ENCODE results near the gene ZSCAN21.

The ZSCAN21 gene

GRCh38 chr7:100063376-100063775, 13.8 kb downstream of the ZSCAN21 start:
- H3K4me3 ChIP-seq (ENCODE audit: low read length): no peak overlapping the region
- H3K4me1 ChIP-seq (ENCODE audit: control insufficient read depth, low read depth, low read length): no peaks in the 10 kb centered on the region
- no peaks in the 10 kb centered on the region for H3K27me3 ChIP-seq (ENCODE audit: control insufficient read depth, insufficient read depth, low read length)
- peaks cover 32% of the 10 kb centered on the region for H3K36me3 ChIP-seq (ENCODE audit: control insufficient read depth, low read depth, low read length)
- H3K27ac ChIP-seq (ENCODE audit: low read length): no peak overlapping the region
- no peaks in the 10 kb centered on the region for H3K9me3 ChIP-seq (ENCODE audit: control insufficient read depth, low read depth, low read length)
- no peak overlapping the region for H3K9ac ChIP-seq (ENCODE audit: low read length)

- Histone ChIP-seq H3K4me3 (ENCODE audit: low read length) (no peak overlapping the region), H3K36me3 (ENCODE audit: control insufficient read depth, low read depth, low read length) (peaks cover 25% of the 10 kb centered on the region), H3K4me1 (ENCODE audit: control insufficient read depth, low read depth, low read length) (no peaks in the 10 kb centered on the region), H3K9ac (ENCODE audit: low read length) (no peak overlapping the region), H3K27me3 (ENCODE audit: control insufficient read depth, insufficient read depth, low read length) (no peaks in the 10 kb centered on the region), H3K9me3 (ENCODE audit: control insufficient read depth, low read depth, low read length) (no peaks in the 10 kb centered on the region), H3K27ac (ENCODE audit: low read length) (no peak overlapping the region)
Observed at GRCh38 chr7:100064162-100064561, 14.6 kb downstream of the ZSCAN21 start.

GRCh38 chr7:100065452-100066186, 16.0 kb downstream of the ZSCAN21 start:
- H3K36me3 ChIP-seq (ENCODE audit: control insufficient read depth, low read depth, low read length): peaks cover 37% of the 10 kb centered on the region
- no peak overlapping the region for H3K27ac ChIP-seq (ENCODE audit: low read length)
- no peak overlapping the region for H3K4me3 ChIP-seq (ENCODE audit: low read length)
- peaks cover 6% of the 10 kb centered on the region for H3K9me3 ChIP-seq (ENCODE audit: control insufficient read depth, low read depth, low read length)
- no peak overlapping the region for H3K9ac ChIP-seq (ENCODE audit: low read length)
- H3K4me1 ChIP-seq (ENCODE audit: control insufficient read depth, low read depth, low read length): no peaks in the 10 kb centered on the region
- H3K27me3 ChIP-seq (ENCODE audit: control insufficient read depth, insufficient read depth, low read length): no peaks in the 10 kb centered on the region

GRCh38 chr7:100066953-100067352, 17.4 kb downstream of the ZSCAN21 start:
- Histone ChIP-seq H3K4me1 (ENCODE audit: control insufficient read depth, low read depth, low read length) (no peaks in the 10 kb centered on the region), H3K27me3 (ENCODE audit: control insufficient read depth, insufficient read depth, low read length) (no peaks in the 10 kb centered on the region), H3K36me3 (ENCODE audit: control insufficient read depth, low read depth, low read length) (peaks cover 50% of the 10 kb centered on the region), H3K9ac (ENCODE audit: low read length) (no peak overlapping the region), H3K9me3 (ENCODE audit: control insufficient read depth, low read depth, low read length) (peaks cover 19% of the 10 kb centered on the region), H3K27ac (ENCODE audit: low read length) (no peak overlapping the region), H3K4me3 (ENCODE audit: low read length) (no peak overlapping the region)

DNA sequence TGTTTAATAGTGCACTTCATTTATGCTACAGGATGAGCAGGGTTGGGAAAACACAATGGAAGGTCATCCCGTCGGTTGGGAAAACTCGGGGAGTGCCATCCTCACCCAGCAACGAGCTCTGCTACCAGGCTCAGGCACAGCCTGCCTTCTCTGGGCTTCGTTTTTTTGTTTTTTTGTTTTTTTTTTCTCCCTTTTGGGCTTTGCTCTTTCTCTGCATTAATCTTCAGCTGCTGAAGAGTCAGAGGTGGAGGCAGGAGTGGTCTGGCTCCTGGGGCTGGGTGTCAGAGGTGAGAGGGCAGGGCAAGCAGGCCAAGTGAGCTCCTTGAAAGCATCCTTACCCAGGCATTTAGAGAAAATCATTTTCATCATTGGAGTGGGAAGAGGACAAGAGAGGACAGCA, 20.4 kb downstream of the ZSCAN21 start:
- H3K36me3 ChIP-seq (ENCODE audit: control insufficient read depth, low read depth, low read length): peaks cover 63% of the 10 kb centered on the region
- H3K4me1 ChIP-seq (ENCODE audit: control insufficient read depth, low read depth, low read length): no peaks in the 10 kb centered on the region
- no peaks in the 10 kb centered on the region for H3K27me3 ChIP-seq (ENCODE audit: control insufficient read depth, insufficient read depth, low read length)
- no peak overlapping the region for H3K9ac ChIP-seq (ENCODE audit: low read length)
- H3K9me3 ChIP-seq (ENCODE audit: control insufficient read depth, low read depth, low read length): peaks cover 38% of the 10 kb centered on the region
- no peak overlapping the region for H3K4me3 ChIP-seq (ENCODE audit: low read length)
- no peak overlapping the region for H3K27ac ChIP-seq (ENCODE audit: low read length)

- no peaks in the 10 kb centered on the region for H3K27me3 ChIP-seq (ENCODE audit: control insufficient read depth, insufficient read depth, low read length)
- H3K36me3 ChIP-seq (ENCODE audit: control insufficient read depth, low read depth, low read length): peaks cover 71% of the 10 kb centered on the region
- no peak overlapping the region for H3K27ac ChIP-seq (ENCODE audit: low read length)
- peaks cover 38% of the 10 kb centered on the region for H3K9me3 ChIP-seq (ENCODE audit: control insufficient read depth, low read depth, low read length)
- no peaks in the 10 kb centered on the region for H3K4me1 ChIP-seq (ENCODE audit: control insufficient read depth, low read depth, low read length)
- no peak overlapping the region for H3K4me3 ChIP-seq (ENCODE audit: low read length)
- H3K9ac ChIP-seq (ENCODE audit: low read length): no peak overlapping the region
Observed at GRCh38 chr7:100071018-100071723, 21.6 kb downstream of the ZSCAN21 start.

DNA sequence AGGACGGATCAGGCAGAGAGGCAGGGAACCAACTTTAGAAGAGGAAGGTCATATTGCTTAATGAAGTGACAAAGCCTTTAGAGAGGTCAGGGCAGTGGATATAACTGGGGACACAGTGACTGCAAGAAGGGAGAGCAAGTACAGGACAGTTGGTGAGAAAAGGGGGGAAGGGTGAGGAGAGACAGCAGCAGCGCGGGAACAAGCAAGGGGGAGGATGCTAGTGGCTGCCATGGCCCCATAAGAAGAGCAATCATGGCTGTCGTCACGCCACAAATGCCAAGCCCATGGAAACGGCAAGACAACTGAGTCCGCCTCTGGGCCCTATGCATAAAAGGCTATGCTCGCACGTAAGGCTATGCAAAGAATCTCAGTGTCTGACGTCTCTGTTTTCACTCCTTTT, 22.9 kb downstream of the ZSCAN21 start:
- Histone ChIP-seq H3K9ac (ENCODE audit: low read length) (no peak overlapping the region), H3K36me3 (ENCODE audit: control insufficient read depth, low read depth, low read length) (peaks cover 83% of the 10 kb centered on the region), H3K27me3 (ENCODE audit: control insufficient read depth, insufficient read depth, low read length) (no peaks in the 10 kb centered on the region), H3K27ac (ENCODE audit: low read length) (no peak overlapping the region), H3K4me3 (ENCODE audit: low read length) (no peak overlapping the region), H3K4me1 (ENCODE audit: control insufficient read depth, low read depth, low read length) (no peaks in the 10 kb centered on the region), H3K9me3 (ENCODE audit: control insufficient read depth, low read depth, low read length) (peaks cover 38% of the 10 kb centered on the region)

DNA sequence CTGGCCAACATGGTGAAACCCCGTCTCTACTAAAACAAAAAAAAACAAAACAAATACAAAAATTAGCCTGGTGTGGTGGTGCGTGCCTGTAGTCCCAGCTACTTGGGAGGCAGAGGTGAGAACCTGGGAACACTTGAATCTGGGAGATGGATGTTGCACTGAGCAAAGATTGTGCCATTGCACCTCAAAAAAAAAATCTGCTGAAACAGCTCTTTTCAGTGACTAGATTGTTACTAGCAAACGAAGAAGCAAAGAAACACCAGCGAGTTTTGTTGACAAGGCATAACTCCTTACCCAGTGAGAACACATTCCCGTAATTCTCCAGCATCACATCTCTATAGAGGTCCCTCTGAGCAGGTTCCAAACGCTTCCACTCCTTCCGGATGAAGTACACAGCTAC, 25.3 kb downstream of the ZSCAN21 start:
- Histone ChIP-seq H3K4me1 (ENCODE audit: control insufficient read depth, low read depth, low read length) (no peaks in the 10 kb centered on the region), H3K9me3 (ENCODE audit: control insufficient read depth, low read depth, low read length) (peaks cover 38% of the 10 kb centered on the region), H3K27me3 (ENCODE audit: control insufficient read depth, insufficient read depth, low read length) (no peaks in the 10 kb centered on the region), H3K27ac (ENCODE audit: low read length) (no peak overlapping the region), H3K4me3 (ENCODE audit: low read length) (no peak overlapping the region), H3K9ac (ENCODE audit: low read length) (no peak overlapping the region), H3K36me3 (ENCODE audit: control insufficient read depth, low read depth, low read length) (peaks cover 93% of the 10 kb centered on the region)

DNA sequence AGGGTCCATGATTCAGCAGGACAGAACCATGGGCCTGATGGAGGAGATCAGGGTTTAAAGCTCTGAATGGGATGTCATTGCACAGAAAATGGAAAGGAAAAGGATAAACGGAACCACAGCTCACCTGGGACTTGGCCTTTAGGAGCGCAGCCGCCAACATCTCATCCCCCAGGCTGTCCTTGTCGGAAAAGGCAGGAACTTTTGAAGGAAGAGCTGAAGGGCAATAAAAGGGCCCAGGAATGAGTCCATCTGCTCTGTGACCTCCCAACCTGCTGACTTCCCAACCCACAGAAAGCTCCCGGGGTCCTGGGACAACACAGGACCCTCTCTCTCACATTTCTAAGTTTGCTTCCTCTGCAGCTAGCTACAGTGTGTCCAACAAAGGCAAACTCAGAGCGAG, 25.8 kb downstream of the ZSCAN21 start:
- Histone ChIP-seq H3K9ac (ENCODE audit: low read length) (no peak overlapping the region), H3K27ac (ENCODE audit: low read length) (no peak overlapping the region), H3K4me1 (ENCODE audit: control insufficient read depth, low read depth, low read length) (no peaks in the 10 kb centered on the region), H3K9me3 (ENCODE audit: control insufficient read depth, low read depth, low read length) (peaks cover 34% of the 10 kb centered on the region), H3K36me3 (ENCODE audit: control insufficient read depth, low read depth, low read length) (peaks cover 87% of the 10 kb centered on the region), H3K4me3 (ENCODE audit: low read length) (no peak overlapping the region), H3K27me3 (ENCODE audit: control insufficient read depth, insufficient read depth, low read length) (no peaks in the 10 kb centered on the region)

DNA sequence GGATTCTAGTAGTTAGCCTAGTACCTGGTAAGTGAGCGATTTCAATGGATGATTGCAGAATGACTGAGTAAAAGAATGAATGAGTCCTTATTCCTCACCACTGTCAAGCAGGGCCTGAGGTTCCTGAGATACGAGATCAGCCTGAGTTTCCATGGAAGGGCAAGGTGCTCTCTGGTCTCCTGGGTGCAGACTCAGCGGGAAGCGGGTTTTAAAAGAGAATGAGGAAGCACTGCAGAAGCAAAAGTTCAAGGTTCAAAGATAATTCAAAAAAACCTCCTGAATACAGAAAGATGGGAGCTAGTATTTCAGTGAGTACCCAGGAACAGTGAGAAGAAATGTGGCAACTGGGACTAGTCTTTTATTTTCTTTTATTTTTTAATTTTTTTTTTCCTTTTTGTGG, 27.6 kb downstream of the ZSCAN21 start:
- Histone ChIP-seq H3K9me3 (ENCODE audit: control insufficient read depth, low read depth, low read length) (peaks cover 16% of the 10 kb centered on the region), H3K4me3 (ENCODE audit: low read length) (no peak overlapping the region), H3K9ac (ENCODE audit: low read length) (no peak overlapping the region), H3K27me3 (ENCODE audit: control insufficient read depth, insufficient read depth, low read length) (no peaks in the 10 kb centered on the region), H3K27ac (ENCODE audit: low read length) (no peak overlapping the region), H3K36me3 (ENCODE audit: control insufficient read depth, low read depth, low read length) (peaks cover 69% of the 10 kb centered on the region), H3K4me1 (ENCODE audit: control insufficient read depth, low read depth, low read length) (no peaks in the 10 kb centered on the region)

- no peak overlapping the region for H3K27ac ChIP-seq (ENCODE audit: low read length)
- no peaks in the 10 kb centered on the region for H3K9me3 ChIP-seq (ENCODE audit: control insufficient read depth, low read depth, low read length)
- no peak overlapping the region for H3K9ac ChIP-seq (ENCODE audit: low read length)
- H3K36me3 ChIP-seq (ENCODE audit: control insufficient read depth, low read depth, low read length): peaks cover 50% of the 10 kb centered on the region
- H3K27me3 ChIP-seq (ENCODE audit: control insufficient read depth, insufficient read depth, low read length): no peaks in the 10 kb centered on the region
- H3K4me1 ChIP-seq (ENCODE audit: control insufficient read depth, low read depth, low read length): peaks cover 9% of the 10 kb centered on the region
- H3K4me3 ChIP-seq (ENCODE audit: low read length): no peak overlapping the region
Observed at GRCh38 chr7:100079024-100079560, 29.5 kb downstream of the ZSCAN21 start.

Measured in iPS-18a (cell line).